ENCODE results near the gene ERBB4.
"Not testable (repeated sequence)": the region's sequence is repeated elsewhere in the genome, so short reads cannot be mapped to it uniquely, and the experiment has no call there.

Gene ERBB4

DNA sequence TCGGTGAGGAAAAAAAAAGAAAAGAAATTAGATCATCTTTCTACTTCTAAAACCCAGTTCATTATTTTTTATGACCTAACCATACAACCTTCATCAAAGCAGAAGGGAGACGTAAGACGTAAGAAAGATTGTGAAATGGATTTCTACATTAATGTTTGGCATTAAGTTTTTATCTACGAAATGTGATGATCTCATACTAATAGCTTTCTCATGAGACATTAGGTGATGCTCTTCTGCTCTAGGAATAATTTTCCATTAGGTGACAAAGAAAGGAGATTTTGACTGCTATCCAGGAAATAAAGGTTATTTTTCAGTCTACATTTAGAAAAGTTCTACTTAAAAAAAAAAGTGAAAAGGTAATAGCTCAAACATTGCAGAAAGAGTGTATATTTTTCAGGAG, 748.6 kb downstream of the ERBB4 start:
- DNase-seq: no peak

DNA sequence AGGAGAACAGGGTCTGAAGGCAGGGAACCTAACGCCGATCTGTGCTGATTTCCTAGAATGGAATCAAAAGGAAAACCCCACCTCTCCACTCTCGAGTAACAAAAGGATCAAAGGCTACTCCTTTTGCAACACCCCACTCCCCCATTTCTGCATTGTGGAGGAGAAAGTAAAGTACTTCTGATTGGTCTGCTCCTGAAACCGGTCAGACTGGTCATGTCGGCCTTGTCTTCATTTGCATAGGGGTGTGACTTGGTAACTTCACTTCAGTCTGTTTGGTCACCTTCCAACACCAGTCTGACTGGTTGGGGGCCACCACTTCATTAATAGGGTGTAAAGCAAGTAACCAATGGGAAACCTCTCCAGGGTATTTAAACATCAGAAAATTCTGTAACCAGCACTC, 771.9 kb downstream of the ERBB4 start:
- DNase-seq: no peak

DNA sequence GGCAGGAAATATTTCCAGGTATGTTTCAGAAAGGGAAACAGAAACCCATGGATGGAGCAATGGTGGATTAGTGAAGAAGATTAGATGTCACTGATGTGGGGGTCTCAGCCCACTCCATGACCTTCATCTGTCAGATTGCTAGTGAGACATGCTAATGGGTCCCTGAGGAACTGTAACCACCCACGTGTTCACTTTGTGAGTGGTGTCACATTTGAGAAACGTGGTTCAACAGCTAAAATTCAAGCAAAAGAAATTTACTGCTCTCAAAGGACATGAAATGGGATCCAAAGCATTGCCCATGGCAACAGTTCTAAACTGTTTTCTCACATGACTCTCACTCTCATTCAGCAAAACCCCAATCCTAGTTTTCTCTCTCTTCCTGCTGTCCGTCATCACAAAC, 776.1 kb downstream of the ERBB4 start:
- no peak for DNase-seq

DNA sequence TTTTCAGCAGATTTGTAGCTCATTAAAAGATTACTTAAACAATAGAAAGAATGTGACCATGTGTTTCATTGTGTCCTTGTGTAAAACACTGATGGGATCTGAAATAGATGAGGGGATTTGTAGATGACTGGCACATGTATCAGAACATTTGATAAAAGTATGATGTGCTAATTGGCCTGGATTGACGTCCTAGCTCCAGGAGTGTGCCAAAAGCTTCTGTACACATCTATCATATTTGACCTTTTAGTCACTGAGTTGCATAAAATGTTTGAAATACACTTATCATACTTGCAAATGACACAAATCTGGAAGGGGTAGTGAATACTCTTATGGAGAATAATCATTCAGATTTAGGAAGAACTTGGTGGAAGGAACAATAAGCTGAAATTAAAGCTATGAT, 778.5 kb downstream of the ERBB4 start:
- DNase-seq: no peak

DNA sequence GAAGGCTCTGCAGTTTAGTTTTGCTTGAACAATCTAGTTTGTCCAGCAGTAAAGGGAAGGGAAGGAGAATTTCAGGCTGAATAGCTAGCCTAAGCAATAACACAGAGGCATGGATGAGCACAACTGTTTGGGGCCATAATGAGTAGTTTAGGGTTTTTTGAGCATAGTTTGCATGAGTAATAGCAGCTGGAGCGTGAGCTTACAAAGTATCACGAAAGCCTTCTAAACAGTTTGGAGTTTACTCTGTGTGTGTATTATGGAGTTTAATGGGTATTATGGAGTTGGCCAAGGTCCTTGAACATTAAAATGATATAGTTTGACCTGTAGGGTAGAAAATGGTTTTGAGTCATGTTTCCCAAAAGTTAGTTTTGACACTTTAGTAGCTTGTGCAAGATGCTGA, 782.3 kb downstream of the ERBB4 start:
- DNase-seq: no peak

DNA sequence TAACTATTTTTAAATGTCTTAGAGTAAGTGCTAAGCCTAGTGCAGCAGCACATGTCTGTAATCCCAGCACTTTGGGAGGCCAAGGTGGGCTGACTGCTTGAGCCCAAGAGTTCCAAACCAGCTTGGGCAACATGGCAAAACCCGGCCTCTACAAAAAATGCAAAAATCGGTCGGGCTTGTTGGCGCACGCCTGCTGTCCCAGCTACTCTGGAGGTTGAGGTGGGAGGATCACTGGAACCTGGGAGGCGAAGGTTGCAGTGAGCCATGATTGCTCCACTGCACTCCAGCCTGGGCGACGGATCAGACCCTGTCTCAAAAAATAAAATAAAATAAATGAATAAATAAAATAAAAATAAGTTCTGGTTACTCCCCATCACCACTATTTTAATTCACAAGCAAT, 783.4 kb downstream of the ERBB4 start:
- no peak for DNase-seq

DNA sequence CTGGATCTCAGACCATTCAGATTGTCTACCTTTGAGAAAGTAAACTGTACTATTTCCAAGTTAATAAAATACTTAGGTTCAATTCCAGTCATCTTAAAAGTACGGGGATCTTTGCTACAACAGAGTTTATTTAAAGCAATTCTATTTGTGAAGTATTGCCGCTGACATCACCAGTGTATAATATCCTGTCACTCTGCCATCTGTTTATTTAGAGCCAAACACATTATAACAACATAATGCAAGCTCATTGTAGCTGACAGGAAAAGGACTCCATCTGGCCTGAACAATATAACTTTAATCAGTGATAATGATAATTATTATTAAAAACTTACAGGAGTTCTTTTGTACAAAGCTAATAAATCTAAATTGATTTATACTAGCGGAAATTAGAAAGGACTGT, 786.8 kb downstream of the ERBB4 start:
- DNase-seq: no peak

DNA sequence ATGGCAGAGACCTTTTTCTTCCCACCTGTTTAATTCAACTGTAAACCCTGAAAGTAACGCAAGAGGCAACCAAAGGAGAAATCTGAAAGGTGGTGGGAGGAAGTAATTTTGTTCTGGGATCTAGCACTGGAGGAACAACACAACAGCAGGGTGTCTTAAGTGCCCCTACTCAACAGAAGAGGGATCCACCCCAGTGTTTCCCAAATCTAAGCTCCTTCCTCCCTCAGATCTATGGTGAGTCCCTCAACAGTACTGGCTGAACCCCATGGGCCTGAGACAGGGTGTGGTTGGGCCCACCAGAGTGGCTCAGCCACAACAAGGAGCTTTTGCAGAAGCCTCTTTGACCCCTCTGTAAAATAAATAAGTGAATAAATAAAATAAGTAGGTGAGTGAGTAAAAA, 790.3 kb downstream of the ERBB4 start:
- no peak for DNase-seq

DNA sequence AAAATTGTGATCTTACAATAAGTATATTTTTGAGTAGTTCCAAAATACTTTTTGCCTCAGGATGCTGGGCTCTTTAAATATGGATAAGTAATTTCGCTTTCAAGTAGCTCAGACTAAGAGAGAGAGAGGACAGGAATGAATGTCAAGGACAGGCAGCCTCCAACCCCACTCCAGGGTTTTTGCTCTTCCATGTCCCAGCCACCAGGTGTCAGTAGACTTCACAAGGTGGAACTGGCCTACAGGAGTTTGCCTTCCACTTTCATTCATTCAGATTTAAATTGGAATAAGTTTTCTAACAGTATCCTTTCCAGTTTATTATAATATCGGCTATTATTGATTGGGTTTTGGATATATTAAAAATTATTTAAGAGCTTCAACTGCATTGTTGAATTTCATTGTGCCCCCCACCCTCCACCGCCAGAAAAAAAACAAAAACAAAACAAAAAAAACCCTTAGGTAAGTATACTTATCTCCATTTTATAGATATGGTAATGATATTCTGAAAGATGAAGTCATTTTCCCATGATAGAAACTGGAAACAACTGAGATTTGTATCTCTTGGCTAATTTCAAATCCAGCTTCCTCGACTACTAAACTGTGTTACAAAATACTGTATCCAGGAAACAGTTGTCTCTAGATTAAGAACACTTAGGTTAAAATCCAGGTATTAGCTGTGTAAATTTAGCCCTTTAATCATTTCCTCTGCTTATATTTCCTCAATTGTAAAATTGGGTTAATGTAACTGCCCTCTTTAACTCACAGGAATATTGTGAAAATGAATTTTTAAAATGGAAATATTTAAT, 793.1 kb downstream of the ERBB4 start:
- no peak for DNase-seq

DNA sequence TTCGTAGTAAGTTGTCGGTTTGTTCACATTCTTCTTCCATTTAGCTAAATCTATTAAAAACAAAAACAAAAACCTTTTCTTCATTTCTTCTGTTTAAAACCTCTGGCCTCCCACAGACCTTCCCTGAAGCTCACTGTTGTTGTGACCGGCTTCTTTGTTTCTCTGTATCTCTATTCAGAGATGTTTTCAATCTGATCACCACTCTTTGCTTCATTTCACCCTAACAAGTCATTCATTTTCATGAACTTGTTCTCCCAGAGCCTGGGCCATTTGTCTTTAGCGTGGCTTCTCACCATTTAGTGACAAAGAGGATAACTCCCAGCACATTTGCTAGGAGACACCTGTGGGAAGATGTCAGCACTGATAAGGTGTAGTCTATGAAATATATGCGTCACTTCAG, 794.2 kb downstream of the ERBB4 start:
- no peak for DNase-seq

DNA sequence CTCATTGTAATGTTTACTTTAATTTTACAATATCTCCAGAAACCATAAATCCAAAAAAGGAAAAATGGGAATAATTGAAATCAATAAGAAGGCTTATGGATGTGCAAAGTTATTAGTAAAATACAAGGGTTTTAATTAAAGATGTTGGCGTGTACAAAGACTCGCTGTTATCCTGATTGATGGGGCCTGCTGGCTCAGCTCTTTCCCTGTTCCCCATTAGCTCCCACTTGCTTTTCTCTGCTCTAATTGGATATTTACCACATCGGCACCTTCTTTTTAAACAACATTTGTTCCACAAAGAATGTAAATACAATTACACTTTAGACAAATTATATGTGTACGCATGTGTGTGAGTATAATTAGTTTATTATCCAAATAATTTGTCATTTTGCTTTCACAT, 796.6 kb downstream of the ERBB4 start:
- no peak for DNase-seq

DNA sequence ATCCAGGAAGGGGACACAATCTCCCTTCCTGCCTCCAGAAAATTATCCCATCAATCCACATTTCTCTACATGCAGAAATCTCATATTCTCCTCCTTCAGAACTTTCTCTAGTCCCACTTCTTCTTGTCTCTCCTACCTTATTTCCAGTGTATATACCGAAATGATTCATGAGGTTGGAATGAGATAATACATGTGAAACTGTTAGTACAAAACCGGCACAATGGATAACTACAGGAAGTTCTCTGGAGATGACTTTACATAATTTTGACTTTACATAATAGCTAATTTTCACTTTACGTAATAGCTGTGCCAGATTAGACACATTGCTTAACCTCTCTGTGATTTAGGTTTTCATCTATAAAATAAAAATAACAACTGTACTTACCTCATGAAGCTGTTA, 801.3 kb downstream of the ERBB4 start:
- DNase-seq: no peak

DNA sequence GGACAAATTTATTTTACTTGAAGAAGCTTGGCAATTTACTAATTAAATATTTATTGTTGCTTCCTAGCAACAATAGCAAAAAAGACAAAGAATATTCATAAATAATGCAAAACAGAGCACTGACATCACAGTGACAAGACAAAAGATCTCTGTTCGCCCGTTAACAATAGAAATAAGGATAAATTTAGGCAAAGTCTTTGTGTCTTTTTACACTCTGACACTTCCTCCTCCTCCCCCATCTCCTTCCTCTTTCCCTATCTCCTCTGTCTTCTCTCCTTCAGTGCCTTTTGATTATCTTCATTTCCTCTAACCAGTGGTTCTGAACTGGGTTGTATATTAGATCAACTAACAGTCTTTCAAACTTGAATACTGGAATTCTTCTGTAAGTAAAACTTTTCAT, 808.4 kb downstream of the ERBB4 start:
- DNase-seq: no peak

DNA sequence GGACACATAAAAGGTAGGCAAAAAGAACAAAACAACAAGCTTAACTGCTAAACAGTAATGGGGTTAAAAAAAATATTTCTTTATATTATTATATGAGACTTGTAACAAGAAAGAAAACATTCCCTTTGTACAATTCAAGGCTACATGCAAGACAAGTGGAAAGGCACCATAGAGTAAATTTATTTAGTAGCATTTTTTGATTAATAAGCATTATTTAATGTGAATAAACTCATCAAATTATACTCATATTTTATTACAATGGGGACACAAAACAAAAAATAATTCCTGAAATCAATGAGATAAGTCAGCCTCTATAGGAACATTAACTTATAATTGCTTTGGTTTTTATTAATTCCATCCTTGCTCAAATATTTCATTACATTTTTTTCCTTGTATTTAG, 809.2 kb downstream of the ERBB4 start:
- no peak for DNase-seq

DNA sequence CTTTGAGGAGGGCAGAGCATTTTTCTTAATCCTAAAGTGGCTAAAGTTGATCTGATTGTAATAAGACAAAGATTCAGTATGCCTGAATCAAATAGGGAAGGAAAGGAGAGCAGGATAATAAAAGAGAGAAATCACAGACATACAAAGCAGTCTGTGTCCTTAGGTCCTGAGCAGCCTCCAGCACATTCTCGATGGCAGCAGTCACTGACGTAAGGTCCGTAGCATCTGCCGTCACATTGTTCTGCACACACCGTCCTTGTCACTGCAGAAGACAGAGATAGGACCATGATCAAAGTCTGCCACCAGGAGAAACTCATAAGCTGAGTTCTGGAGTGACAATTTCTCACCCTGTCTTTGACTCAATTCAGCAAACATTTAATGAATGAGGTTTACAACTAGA, 813.7 kb downstream of the ERBB4 start:
- DNase-seq: no peak

DNA sequence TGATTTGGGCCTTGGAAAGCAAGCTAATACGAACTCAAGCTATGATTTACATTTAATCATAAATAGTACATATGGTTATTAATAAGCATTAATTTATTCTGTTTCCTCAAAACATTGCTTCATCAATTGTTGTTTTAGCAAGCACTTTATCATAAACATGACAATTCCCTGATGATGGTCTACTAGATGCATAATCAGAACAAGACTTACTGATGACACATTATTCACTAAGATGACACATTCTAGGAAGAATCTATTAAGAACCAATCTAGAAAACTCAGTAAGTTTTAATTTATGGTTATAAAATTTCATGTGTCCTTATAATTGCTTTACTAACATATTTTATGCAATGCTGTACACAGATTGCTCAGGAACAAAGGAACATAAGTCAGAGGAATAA, 815.2 kb downstream of the ERBB4 start:
- no peak for DNase-seq

DNA sequence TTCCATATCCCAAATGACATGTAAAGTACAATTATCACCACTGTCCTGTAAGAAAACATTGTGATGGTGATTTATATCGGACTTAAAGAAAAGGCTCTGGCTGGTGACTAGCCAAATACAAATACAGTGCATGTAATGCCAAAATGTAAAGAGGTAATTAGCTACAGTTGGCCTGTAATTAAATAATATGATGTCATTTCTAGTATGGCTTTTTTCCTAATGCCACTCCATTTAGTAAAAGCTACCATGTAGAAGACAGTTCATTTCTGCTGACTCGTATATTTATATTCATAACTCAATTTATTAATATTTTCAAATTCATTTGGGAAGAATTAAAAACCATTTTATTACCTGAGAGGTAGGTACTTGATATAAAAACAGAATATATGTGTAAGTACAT, 815.7 kb downstream of the ERBB4 start:
- no peak for DNase-seq

DNA sequence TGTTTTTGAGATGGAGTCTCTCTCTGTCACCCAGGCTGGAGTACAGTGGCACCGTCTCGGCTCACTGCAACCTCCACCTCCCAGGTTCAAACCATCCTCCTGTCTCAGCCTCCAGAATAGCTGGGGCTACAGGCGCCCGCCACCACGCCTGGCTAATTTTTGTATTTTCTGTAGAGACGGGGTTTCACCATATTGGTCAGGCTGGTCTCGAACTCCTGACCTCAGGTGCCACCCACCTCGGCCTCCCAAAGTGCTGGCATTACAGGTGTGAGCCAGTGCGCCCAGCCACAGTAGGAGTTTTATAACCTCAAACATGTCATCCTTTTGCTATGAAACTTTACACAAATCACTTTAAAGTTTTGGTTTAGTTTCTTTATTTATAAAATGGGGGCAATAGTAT, 816.7 kb downstream of the ERBB4 start:
- not testable (repeated sequence) for DNase-seq

DNA sequence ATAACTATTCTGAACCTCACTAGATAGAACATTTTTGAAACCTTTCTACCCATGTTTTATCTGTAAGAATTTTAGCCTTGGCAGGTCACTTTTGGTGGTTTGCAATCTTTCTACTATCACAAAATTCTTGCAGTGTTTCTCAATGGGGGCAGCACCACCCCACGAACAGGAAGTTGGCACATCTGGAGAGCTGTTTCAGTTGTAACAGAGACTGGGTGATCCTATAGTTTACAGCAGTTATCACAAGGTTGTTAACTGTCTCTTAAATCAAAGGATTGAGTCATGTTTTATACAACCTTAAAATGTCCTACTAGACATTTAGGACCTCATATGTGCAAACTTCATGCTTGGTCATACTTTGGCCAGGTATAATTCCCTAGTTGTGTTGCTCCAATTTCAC, 829.2 kb downstream of the ERBB4 start:
- DNase-seq: no peak

DNA sequence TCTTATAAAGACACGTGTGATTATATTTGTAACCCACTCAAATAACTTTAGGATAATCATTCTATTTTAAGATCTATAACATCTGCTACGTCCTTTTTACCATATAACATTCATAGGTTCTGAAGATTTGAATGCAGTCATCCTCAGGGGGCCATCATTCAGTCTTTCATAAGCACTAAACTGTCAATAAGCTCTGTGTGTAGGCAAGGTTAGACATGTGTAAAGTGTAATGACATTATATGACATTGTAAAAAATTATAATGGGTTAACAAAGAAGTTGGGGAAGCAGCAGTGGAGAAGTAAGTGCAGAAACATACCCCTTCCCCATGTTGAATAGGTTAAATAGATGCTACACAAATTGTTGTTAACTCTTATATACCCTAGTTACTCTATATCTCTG, 845.9 kb downstream of the ERBB4 start:
- DNase-seq: no peak

DNA sequence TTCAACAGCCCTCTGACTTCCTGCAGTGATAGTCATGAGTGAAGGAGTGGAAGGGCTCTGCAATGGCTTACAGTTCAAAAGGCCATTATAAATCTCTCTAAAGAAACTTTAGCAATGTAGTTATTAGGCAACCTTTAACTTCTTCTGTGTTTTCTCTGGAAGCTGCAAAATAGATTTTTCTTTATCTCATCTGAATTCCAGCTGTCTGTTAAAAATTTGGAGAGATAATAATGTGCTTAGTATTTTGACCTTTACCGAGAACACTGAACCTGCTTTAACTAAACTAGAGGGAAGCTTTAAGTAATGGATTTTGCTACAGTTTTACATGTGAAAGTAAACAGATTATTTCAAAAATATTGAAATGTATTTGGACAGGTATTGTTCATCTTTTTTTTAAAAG, 847.9 kb downstream of the ERBB4 start:
- no peak for DNase-seq

DNA sequence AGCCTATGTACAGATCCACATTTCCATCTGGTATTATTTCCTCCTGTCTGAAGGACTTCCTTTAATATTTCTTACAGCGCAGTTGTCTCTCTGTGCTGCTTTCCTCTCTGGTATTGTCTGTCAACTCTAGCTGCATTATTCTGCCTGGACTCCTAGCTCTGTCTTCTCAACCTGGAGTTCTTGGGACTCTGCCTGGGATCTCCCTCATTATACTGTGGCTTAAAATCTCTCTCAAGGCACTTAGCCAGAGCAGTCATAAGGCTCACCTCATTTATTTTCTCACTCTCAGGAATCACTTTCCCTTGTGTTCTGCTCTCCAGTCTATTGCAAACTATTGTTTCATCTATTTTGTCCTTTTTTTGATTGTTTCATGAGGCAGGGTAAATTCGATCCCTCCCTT, 850.4 kb downstream of the ERBB4 start:
- DNase-seq: no peak

DNA sequence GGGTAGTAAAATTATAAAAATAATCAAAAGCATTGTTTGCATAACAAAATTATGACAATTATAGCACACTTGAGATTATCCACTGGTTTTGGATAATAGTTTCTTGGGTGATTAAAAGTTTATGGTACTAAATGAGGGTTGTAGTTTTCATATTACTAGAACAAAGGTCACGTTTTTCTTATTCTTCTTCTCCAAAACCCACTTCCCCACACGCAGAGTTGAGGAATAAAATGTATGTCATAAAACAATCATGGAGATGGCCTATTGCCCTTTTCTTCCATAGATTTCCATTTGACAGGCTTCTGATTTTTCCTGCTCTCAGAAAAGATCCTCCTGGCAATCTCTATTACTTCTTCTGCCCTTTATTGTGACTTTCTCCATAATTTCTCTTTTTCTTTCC, 863.9 kb downstream of the ERBB4 start:
- no peak for DNase-seq

DNA sequence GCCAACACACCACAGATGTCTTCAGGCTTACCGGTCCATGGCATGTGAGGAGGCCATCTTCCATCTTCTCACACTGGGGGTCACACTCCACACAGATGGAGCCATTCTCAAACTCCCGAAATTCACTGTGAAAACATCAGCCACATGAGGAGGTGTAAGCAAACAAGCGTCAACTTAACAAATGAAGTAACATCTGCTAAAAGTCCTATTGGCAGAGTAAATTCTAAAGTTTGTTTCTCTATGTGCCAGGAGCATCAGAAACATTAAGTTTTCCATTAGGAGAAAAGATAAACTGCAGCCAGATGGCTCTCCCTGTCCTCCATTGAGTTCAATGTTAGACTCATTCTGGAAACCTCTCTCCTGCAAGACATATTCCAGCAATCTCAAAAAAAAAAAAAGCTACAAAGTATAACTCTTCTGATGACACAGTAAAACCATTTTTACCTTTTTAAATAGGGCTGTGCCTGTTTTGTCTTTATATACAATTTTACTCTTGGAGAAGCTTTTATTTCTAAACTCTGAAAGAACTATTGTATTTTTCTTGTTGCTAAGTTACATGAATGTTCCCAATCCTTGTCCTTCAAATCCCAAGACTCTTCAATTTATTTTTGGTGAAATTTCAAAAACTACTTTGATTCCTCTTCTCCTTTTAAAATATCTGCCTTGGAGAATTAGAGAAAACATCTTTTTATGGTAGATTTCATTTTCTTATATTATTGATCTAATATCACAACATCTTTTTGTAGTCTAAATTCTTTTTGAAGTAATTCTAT, 865.3 kb downstream of the ERBB4 start:
- no peak for DNase-seq

DNA sequence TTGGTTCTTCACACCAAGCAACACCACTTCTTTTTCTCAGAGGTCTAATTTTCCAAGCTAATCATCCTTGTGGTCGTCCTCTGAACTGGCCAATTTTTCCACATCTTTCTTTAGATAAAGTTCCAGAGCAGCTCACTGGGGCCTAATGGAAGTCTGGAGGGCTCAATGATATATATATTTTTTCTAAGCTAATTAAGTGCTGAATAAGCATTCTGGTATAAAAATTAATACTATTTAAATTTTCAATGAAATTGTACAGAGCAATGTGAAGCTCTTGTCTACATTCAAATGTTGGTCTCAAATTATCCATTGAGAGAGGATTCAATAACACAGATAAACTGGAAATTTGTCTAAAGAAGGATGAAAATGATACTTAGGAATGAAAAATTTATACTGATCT, 866.6 kb downstream of the ERBB4 start:
- no peak for DNase-seq
